Adipose tissue (tissue), 3 donors: Measurements from ENCODE around the gene MYH9. TPM values are rescaled to one million over a fixed set of nuclear protein-coding genes. Genes with fewer than 3 reads are reported as not detected.
"Not testable (repeated sequence)": the region's sequence is repeated elsewhere in the genome, so short reads cannot be mapped to it uniquely, and the experiment has no call there.

Source experiments
- H3K27ac ChIP-seq: one replicate; pipeline ENCODE4 v1.5.1; 2013; ENCODE audit warnings: low read depth, low read length
- WGBS, 3 donors: extraction: QIAGEN DNeasy Blood & Tissue Kit; methylation state at CpG; one replicate each; pipeline ENCODE4 v1.1.7; 2013; 5-methylcytosine and 5-hydroxymethylcytosine counted together
- polyA plus RNA-seq, 3 donors: library from polyadenylated mRNA; stranded (reverse); fragments of 200-250 nt; gene quantifications; one replicate each; pipeline ENCODE4 v1.2.3, GENCODE V29; 2013
- donor health status: healthy with polysubstance abuse.
- donor health status: Bipolar disorder and iron deficiency.
- donor health status: healthy.

The MYH9 gene
- polyA plus RNA-seq, 3 donors: 159 to 240 (median 161) TPM

GRCh38 chr22:36395055-36395849, 7.5 kb upstream of the MYH9 start:
- WGBS, 3 donors: 72 to 94% (median 79%) methylated on average over 12 of the region's 12 CpGs
- no peak overlapping the region for H3K27ac ChIP-seq

- 89 to 96% (median 92%) methylated on average over 3 of the region's 3 CpGs for WGBS, 3 donors
- no peak overlapping the region for H3K27ac ChIP-seq
Observed at GRCh38 chr22:36391638-36392037, 3.9 kb upstream of the MYH9 start.

GRCh38 chr22:36389122-36389521, 1.4 kb upstream of the MYH9 start:
- not testable (repeated sequence) for H3K27ac ChIP-seq
- WGBS, 3 donors: 83 to 92% (median 91%) methylated on average over 14 of the region's 14 CpGs

GRCh38 chr22:36387709-36387958, 133 bp downstream of the MYH9 start:
- H3K27ac ChIP-seq: peak overlapping the region; percentile 75
- WGBS, 3 donors: 1% methylated on average over 18 to 31 of the region's 31 CpGs

- H3K27ac ChIP-seq: peak overlapping the region; percentile 75
- WGBS, 3 donors: 0 to 1% (median 0%) methylated on average over 59 to 91 of the region's 91 CpGs
Observed at GRCh38 chr22:36386900-36387708, 663 bp downstream of the MYH9 start.

- peak overlapping the region; percentile 75 for H3K27ac ChIP-seq
- 1 to 2% (median 1%) methylated on average over 17 to 18 of the region's 18 CpGs for WGBS, 3 donors
Observed at GRCh38 chr22:36386351-36386899, 1.3 kb downstream of the MYH9 start.

- 4 to 12% (median 7%) methylated on average over 12 of the region's 12 CpGs for WGBS, 3 donors
- H3K27ac ChIP-seq: peak overlapping the region; percentile 75
Observed at GRCh38 chr22:36385491-36386350, 2.0 kb downstream of the MYH9 start.

GRCh38 chr22:36384766-36385481, 2.8 kb downstream of the MYH9 start:
- 9 to 13% (median 11%) methylated on average over 7 of the region's 7 CpGs for WGBS, 3 donors
- no peak overlapping the region for H3K27ac ChIP-seq

GRCh38 chr22:36383110-36383581, 4.6 kb downstream of the MYH9 start:
- WGBS, 3 donors: 29 to 42% (median 31%) methylated on average over 4 of the region's 4 CpGs
- H3K27ac ChIP-seq: no peak overlapping the region

GRCh38 chr22:36381513-36382128, 6.1 kb downstream of the MYH9 start:
- no peak overlapping the region for H3K27ac ChIP-seq
- WGBS, 3 donors: 62 to 63% (median 62%) methylated on average over 5 of the region's 5 CpGs

GRCh38 chr22:36379593-36380361, 8.0 kb downstream of the MYH9 start:
- no peak overlapping the region for H3K27ac ChIP-seq
- WGBS, 3 donors: 54 to 61% (median 58%) methylated on average over 16 of the region's 16 CpGs

- 44 to 67% (median 65%) methylated on average over 5 of the region's 5 CpGs for WGBS, 3 donors
- no peak overlapping the region for H3K27ac ChIP-seq
Observed at GRCh38 chr22:36378869-36379217, 8.9 kb downstream of the MYH9 start.

GRCh38 chr22:36378080-36378868, 9.5 kb downstream of the MYH9 start:
- 56 to 64% (median 58%) methylated on average over 14 of the region's 14 CpGs for WGBS, 3 donors
- no peak overlapping the region for H3K27ac ChIP-seq

GRCh38 chr22:36377022-36377631, 10.6 kb downstream of the MYH9 start:
- H3K27ac ChIP-seq: no peak overlapping the region
- WGBS, 3 donors: 44 to 63% (median 49%) methylated on average over 14 of the region's 14 CpGs

- H3K27ac ChIP-seq: no peak overlapping the region
- WGBS, 3 donors: 77 to 84% (median 80%) methylated on average over 3 of the region's 3 CpGs
Observed at GRCh38 chr22:36376265-36376664, 11.5 kb downstream of the MYH9 start.
